Measurements from ENCODE around the gene SUN1. TPM values are rescaled to one million over a fixed set of nuclear protein-coding genes. Genes with fewer than 3 reads are reported as not detected.
"Not testable (repeated sequence)": the region's sequence is repeated elsewhere in the genome, so short reads cannot be mapped to it uniquely, and the experiment has no call there.

Gene SUN1
- total RNA-seq, 1 donor from 2014 or later, result 99.9 TPM

GRCh38 chr7:786472-787255, 45.6 kb upstream of the SUN1 start:
- Mint-ChIP-seq H3K27me3 (ENCODE audit: low read depth) (no peaks in the 10 kb centered on the region), H3K27ac (ENCODE audit: unreplicated experiment) (no peak overlapping the region), H3K4me1 (no peaks in the 10 kb centered on the region), H3K4me3 (no peak overlapping the region), H3K9me3 (peaks cover 2% of the 10 kb centered on the region), H3K36me3 (ENCODE audit: low read depth) (peaks cover 34% of the 10 kb centered on the region)
- TF ChIP-seq CTCF (conservative IDR thresholded peaks at IDR 0.05), result peak; percentile 73
- DNase-seq (ENCODE audit: low read depth, low spot score), result peak; percentile 66

DNA sequence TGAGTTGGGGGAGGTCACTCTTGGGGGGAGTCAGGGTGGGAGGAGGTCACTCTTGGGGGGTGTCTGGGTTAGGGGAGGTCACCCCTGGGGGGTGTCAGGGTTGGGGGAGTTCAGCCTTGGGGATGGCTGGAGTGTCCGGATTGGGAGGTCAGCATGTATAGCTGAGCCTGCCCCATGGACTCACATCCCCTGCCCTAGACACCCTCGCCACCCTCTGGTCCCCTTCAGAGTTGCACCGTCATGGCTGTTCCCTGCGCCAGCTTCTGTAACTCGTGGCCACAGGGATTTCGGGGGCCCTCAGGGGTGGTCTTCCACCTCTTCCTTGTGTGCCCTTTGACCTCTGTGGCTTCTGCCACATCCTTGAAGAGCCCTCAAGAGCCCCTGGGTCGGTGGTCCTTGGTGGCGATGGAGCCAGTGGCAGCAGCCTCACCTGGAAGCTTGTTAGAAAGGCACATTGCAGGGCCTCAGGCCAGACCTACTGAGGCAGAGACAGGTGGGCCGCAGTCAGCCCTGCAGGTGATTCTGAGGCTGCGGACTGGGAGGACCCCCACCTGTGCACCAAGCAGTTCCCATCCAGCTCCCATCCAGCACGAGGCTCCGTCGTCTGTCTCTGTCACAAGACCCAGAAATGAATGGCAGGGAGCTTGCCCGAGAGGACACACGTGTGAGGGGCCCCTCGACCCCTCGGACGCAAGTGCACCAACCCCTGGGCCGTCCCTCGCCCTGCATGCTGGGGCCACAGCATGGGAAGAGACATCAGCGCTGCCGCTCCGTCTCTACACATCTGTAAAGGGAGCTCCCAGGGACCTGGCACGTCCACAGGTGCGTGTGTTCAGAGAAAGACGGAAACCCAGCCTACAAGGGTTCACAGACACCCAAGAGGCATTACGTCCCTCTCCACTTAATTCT, 44.7 kb upstream of the SUN1 start:
- peak; percentile 16 for TF ChIP-seq CTCF (conservative IDR thresholded peaks at IDR 0.05)
- H3K36me3 Mint-ChIP-seq (ENCODE audit: low read depth), result peaks cover 30% of the 10 kb centered on the region
- no peaks in the 10 kb centered on the region for H3K27me3 Mint-ChIP-seq (ENCODE audit: low read depth)
- no peaks in the 10 kb centered on the region for H3K4me1 Mint-ChIP-seq
- DNase-seq (ENCODE audit: low read depth, low spot score), result no peak
- H3K27ac Mint-ChIP-seq (ENCODE audit: unreplicated experiment), result no peak overlapping the region
- H3K4me3 Mint-ChIP-seq, result no peak overlapping the region
- peaks cover 2% of the 10 kb centered on the region for H3K9me3 Mint-ChIP-seq

GRCh38 chr7:791519-791918, 40.8 kb upstream of the SUN1 start:
- Mint-ChIP-seq H3K4me1 (no peaks in the 10 kb centered on the region), H3K27ac (ENCODE audit: unreplicated experiment) (no peak overlapping the region), H3K36me3 (ENCODE audit: low read depth) (peaks cover 16% of the 10 kb centered on the region), H3K27me3 (ENCODE audit: low read depth) (no peaks in the 10 kb centered on the region), H3K9me3 (peaks cover 2% of the 10 kb centered on the region), H3K4me3 (no peak overlapping the region)
- TF ChIP-seq CTCF (conservative IDR thresholded peaks at IDR 0.05), result no peak
- no peak for DNase-seq (ENCODE audit: low read depth, low spot score)

- Mint-ChIP-seq H3K4me1 (no peaks in the 10 kb centered on the region), H3K4me3 (no peak overlapping the region), H3K36me3 (ENCODE audit: low read depth) (peaks cover 13% of the 10 kb centered on the region), H3K27me3 (ENCODE audit: low read depth) (no peaks in the 10 kb centered on the region), H3K9me3 (no peaks in the 10 kb centered on the region), H3K27ac (ENCODE audit: unreplicated experiment) (peak overlapping the region; percentile 71)
- no peak for TF ChIP-seq CTCF (conservative IDR thresholded peaks at IDR 0.05)
- no peak for DNase-seq (ENCODE audit: low read depth, low spot score)
Observed at GRCh38 chr7:794207-794606, 38.1 kb upstream of the SUN1 start.

- no peak for DNase-seq (ENCODE audit: low read depth, low spot score)
Observed at GRCh38 chr7:794671-795329, 37.5 kb upstream of the SUN1 start.

GRCh38 chr7:796434-797169, 35.7 kb upstream of the SUN1 start:
- H3K9me3 Mint-ChIP-seq; H3K27ac Mint-ChIP-seq (ENCODE audit: unreplicated experiment); H3K4me1 Mint-ChIP-seq; H3K27me3 Mint-ChIP-seq (ENCODE audit: low read depth); DNase-seq (ENCODE audit: low read depth, low spot score); H3K4me3 Mint-ChIP-seq: not testable (repeated sequence)
- H3K36me3 Mint-ChIP-seq (ENCODE audit: low read depth), result peaks cover 10% of the 10 kb centered on the region

More at GRCh38 chr7:794671-795329, 37.5 kb upstream of the SUN1 start:
- no peaks in the 10 kb centered on the region for H3K27me3 Mint-ChIP-seq (ENCODE audit: low read depth)
- no peak overlapping the region for H3K4me3 Mint-ChIP-seq
- H3K4me1 Mint-ChIP-seq, result no peaks in the 10 kb centered on the region
- no peaks in the 10 kb centered on the region for H3K9me3 Mint-ChIP-seq
- no peak overlapping the region for H3K27ac Mint-ChIP-seq (ENCODE audit: unreplicated experiment)
- H3K36me3 Mint-ChIP-seq (ENCODE audit: low read depth), result peaks cover 10% of the 10 kb centered on the region
- TF ChIP-seq CTCF (conservative IDR thresholded peaks at IDR 0.05), result no peak
